Keratinocyte (primary cell): ENCODE results near the gene ECE2.

Experiments used
- EZH2 ChIP-seq: IDR thresholded peaks from one replicate; pipeline ENCODE4 v1.6.1; 2012; ENCODE audit warnings: inconsistent platforms, mild to moderate bottlenecking, low read length, moderate library complexity
- TF ChIP-seq, protein P1 (sequence below), 3 experiments: IDR thresholded peaks in 1 of 3; conservative IDR thresholded peaks in 1 of 3; optimal IDR thresholded peaks in 1 of 3; 2 replicates in 2 of 3; 3 replicates in 1 of 3; pipeline versions ENCODE3 to v1.5.1; 2011; ENCODE audit warnings: low read length in 3 of 3, mild to moderate bottlenecking in 3 of 3, moderate library complexity in 2 of 3, control low read depth in 1 of 3, inconsistent platforms in 1 of 3; ENCODE audit not compliant: insufficient read depth in 2 of 3; ENCODE audit errors: extremely low read depth in 1 of 3

- TF ChIP-seq, protein P1, sequence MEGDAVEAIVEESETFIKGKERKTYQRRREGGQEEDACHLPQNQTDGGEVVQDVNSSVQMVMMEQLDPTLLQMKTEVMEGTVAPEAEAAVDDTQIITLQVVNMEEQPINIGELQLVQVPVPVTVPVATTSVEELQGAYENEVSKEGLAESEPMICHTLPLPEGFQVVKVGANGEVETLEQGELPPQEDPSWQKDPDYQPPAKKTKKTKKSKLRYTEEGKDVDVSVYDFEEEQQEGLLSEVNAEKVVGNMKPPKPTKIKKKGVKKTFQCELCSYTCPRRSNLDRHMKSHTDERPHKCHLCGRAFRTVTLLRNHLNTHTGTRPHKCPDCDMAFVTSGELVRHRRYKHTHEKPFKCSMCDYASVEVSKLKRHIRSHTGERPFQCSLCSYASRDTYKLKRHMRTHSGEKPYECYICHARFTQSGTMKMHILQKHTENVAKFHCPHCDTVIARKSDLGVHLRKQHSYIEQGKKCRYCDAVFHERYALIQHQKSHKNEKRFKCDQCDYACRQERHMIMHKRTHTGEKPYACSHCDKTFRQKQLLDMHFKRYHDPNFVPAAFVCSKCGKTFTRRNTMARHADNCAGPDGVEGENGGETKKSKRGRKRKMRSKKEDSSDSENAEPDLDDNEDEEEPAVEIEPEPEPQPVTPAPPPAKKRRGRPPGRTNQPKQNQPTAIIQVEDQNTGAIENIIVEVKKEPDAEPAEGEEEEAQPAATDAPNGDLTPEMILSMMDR (optimal IDR thresholded peaks at IDR 0.05 in 1 of 3, IDR thresholded peaks at IDR 0.05 in 1 of 3, conservative IDR thresholded peaks at IDR 0.05 in 1 of 3; ENCODE audit: extremely low read depth in 1 of 3, insufficient read depth in 2 of 3, low read length in 3 of 3) = peak in 2 of 3 experiments; percentile 9 to 48
- TF ChIP-seq EZH2 = no peak
Measured at GRCh38 chr3:184305577-184305976, 29.8 kb downstream of the ECE2 start.
